C4-2B (cell line): ENCODE data around the gene LRMDA.

Source experiments
- ZFX ChIP-seq: fragments of 450-650 bp; IDR thresholded peaks from 2 replicates; pipeline ENCODE4 v1.6.1; 2017
- TF ChIP-seq, protein P1 (sequence below): fragments of 450-650 bp; conservative IDR thresholded peaks from 2 replicates; pipeline ENCODE4 v1.5.1; 2017; ENCODE audit warnings: mild to moderate bottlenecking

DNA sequence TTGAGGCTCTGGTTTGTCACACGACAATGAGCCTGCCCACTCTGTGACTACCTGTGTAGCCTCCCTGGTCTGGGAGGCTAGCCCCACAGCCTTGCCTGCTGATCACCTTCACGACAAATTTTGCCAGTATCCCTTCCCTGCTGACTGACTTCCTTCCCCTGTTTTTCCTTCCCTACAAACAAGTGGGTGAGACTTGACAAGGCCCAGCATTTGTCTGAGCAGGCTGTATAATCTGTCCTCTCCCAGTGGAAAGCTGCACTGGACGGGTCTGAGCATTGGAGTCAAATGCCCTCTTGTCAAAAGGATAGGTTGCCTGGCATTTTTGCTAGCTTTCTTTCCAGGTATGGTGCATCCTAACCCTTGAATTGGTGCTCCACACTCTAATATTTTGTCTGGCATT is 1117.7 kb downstream of the LRMDA start:
- TF ChIP-seq, protein P1, sequence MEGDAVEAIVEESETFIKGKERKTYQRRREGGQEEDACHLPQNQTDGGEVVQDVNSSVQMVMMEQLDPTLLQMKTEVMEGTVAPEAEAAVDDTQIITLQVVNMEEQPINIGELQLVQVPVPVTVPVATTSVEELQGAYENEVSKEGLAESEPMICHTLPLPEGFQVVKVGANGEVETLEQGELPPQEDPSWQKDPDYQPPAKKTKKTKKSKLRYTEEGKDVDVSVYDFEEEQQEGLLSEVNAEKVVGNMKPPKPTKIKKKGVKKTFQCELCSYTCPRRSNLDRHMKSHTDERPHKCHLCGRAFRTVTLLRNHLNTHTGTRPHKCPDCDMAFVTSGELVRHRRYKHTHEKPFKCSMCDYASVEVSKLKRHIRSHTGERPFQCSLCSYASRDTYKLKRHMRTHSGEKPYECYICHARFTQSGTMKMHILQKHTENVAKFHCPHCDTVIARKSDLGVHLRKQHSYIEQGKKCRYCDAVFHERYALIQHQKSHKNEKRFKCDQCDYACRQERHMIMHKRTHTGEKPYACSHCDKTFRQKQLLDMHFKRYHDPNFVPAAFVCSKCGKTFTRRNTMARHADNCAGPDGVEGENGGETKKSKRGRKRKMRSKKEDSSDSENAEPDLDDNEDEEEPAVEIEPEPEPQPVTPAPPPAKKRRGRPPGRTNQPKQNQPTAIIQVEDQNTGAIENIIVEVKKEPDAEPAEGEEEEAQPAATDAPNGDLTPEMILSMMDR = no peak
- TF ChIP-seq ZFX = no peak
